ENCODE data around the gene TBC1D9B.

DNA sequence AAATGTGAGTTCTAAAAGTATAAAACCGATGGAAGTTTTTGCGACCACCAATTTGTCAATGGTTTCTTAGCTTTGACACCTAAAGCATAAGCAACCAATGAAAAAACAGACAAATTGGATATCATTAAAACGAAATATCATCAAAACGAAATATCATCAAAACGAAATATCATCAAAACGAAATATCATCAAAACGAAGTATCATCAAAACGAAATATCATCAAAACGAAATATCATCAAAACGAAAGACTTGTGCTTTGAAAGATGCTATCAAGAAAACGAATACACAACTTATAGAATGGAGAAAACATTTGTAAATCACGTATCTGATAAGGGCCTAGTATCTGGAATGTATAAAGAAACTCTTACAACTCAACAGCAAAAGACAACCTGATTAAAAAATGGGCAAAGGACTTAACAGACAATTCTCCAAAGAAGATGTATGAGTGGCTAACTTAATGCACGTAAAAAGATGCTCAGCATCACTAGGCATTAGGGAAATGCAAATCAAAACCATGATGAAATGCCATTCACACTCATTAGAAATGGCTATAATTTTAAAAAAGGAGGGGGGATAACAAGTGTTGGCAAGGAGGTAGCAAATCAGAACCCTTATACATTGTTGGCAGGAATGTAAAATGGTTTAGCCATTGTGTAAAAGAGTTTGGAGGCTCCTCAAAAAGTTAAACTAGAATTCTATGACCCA is 29.4 kb upstream of the TBC1D9B start:
- TF ChIP-seq, protein P1, sequence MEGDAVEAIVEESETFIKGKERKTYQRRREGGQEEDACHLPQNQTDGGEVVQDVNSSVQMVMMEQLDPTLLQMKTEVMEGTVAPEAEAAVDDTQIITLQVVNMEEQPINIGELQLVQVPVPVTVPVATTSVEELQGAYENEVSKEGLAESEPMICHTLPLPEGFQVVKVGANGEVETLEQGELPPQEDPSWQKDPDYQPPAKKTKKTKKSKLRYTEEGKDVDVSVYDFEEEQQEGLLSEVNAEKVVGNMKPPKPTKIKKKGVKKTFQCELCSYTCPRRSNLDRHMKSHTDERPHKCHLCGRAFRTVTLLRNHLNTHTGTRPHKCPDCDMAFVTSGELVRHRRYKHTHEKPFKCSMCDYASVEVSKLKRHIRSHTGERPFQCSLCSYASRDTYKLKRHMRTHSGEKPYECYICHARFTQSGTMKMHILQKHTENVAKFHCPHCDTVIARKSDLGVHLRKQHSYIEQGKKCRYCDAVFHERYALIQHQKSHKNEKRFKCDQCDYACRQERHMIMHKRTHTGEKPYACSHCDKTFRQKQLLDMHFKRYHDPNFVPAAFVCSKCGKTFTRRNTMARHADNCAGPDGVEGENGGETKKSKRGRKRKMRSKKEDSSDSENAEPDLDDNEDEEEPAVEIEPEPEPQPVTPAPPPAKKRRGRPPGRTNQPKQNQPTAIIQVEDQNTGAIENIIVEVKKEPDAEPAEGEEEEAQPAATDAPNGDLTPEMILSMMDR (IDR thresholded peaks at IDR 0.05) = no peak
- no peak for TF ChIP-seq POLR2A (IDR thresholded peaks at IDR 0.05)
